Left ventricle myocardium inferior (tissue), 1 donor: ENCODE results near the gene TEAD1. TPM values are rescaled to one million over a fixed set of nuclear protein-coding genes. Genes with fewer than 3 reads are reported as not detected.

Experiments used
- DNase-seq: peaks from one replicate; pipeline ENCODE4 v3.0.0-alpha.2; 2020
- H3K27ac ChIP-seq: fragments of 200-600 bp; replicated peaks from 2 replicates; pipeline ENCODE4 v1.8.0; 2021
- H3K27me3 ChIP-seq: fragments of 200-600 bp; 2 replicates; pipeline ENCODE4 v1.8.0; 2021; ENCODE audit warnings: low read depth
- H3K36me3 ChIP-seq: fragments of 200-600 bp; 2 replicates; pipeline ENCODE4 v1.8.0; 2021
- H3K4me1 ChIP-seq: fragments of 200-600 bp; 2 replicates; pipeline ENCODE4 v1.8.0; 2021
- H3K4me3 ChIP-seq: fragments of 200-600 bp; 2 replicates; pipeline ENCODE4 v1.8.0; 2021; ENCODE audit warnings: mild to moderate bottlenecking, moderate library complexity
- H3K9me3 ChIP-seq: fragments of 200-600 bp; replicated peaks from 2 replicates; pipeline ENCODE4 v1.8.0; 2021
- CTCF ChIP-seq: fragments of 200-600 bp; IDR thresholded peaks from 2 replicates; pipeline ENCODE4 v1.8.0; 2021; ENCODE audit warnings: antibody characterized with exemption, mild to moderate bottlenecking, borderline replicate concordance
- intact Hi-C: fragments of 100-400 bp; cut with micrococcal nuclease; formaldehyde crosslinking; loops from one replicate; pipeline ENCODE4 v1.11.0; 2022
- total RNA-seq: library from RNA; stranded (reverse); fragmentation: NEBNext Ultra II Directional; extraction: Animal tissue kit (Norgen Biotek cat#: 25700); gene quantifications from one replicate; pipeline ENCODE4 v1.2.1, GENCODE V29; 2021
- donor health status: DM: no; HTN: yes; CAD: no; lungs with severe emphysema.

The TEAD1 gene
- total RNA-seq, 1 donor from 2014 or later, result 121 TPM

- intact Hi-C loops, result no loop called here
- no peak for DNase-seq
- Histone ChIP-seq H3K9me3 (peaks cover 21% of the 10 kb centered on the region), H3K4me1 (no peaks in the 10 kb centered on the region), H3K27ac (no peak overlapping the region), H3K36me3 (no peaks in the 10 kb centered on the region), H3K4me3 (no peak overlapping the region), H3K27me3 (no peaks in the 10 kb centered on the region)
- no peak for TF ChIP-seq CTCF
Observed at GRCh38 chr11:12952094-12952493, 277.9 kb downstream of the TEAD1 start.

- H3K4me3 ChIP-seq, result no peak overlapping the region
- intact Hi-C loops, result no loop called here
- no peak for DNase-seq
- H3K27ac ChIP-seq, result no peak overlapping the region
- H3K36me3 ChIP-seq, result no peaks in the 10 kb centered on the region
- TF ChIP-seq CTCF, result no peak
- no peaks in the 10 kb centered on the region for H3K9me3 ChIP-seq
- H3K4me1 ChIP-seq, result no peaks in the 10 kb centered on the region
- no peaks in the 10 kb centered on the region for H3K27me3 ChIP-seq
Observed at GRCh38 chr11:12958986-12959385, 284.8 kb downstream of the TEAD1 start.

GRCh38 chr11:12961615-12962014 is 287.4 kb downstream of the TEAD1 start:
- Histone ChIP-seq H3K27ac (no peak overlapping the region), H3K4me3 (no peak overlapping the region), H3K4me1 (peaks cover 3% of the 10 kb centered on the region), H3K27me3 (no peaks in the 10 kb centered on the region), H3K9me3 (no peaks in the 10 kb centered on the region), H3K36me3 (no peaks in the 10 kb centered on the region)
- no peak for DNase-seq
- no peak for TF ChIP-seq CTCF
- intact Hi-C loops, result loop anchor here (10.0 kb wide), 1 partner anchor 223 kb away; no protein-coding TSS in a partner anchor

GRCh38 chr11:12962306-12962705 is 288.1 kb downstream of the TEAD1 start:
- no peaks in the 10 kb centered on the region for H3K36me3 ChIP-seq

GRCh38 chr11:12963051-12963450 is 288.8 kb downstream of the TEAD1 start:
- Histone ChIP-seq H3K4me3 (no peak overlapping the region), H3K9me3 (no peaks in the 10 kb centered on the region), H3K4me1 (peaks cover 3% of the 10 kb centered on the region), H3K27ac (no peak overlapping the region), H3K36me3 (no peaks in the 10 kb centered on the region), H3K27me3 (no peaks in the 10 kb centered on the region)
- intact Hi-C loops, result loop anchor here (10.0 kb wide), 1 partner anchor 222 kb away; no protein-coding TSS in a partner anchor
- DNase-seq, result no peak
- no peak for TF ChIP-seq CTCF

More at GRCh38 chr11:12962306-12962705, 288.1 kb downstream of the TEAD1 start:
- peaks cover 3% of the 10 kb centered on the region for H3K4me1 ChIP-seq
- no peak overlapping the region for H3K27ac ChIP-seq
- intact Hi-C loops, result loop anchor here (10.0 kb wide), 1 partner anchor 222 kb away; no protein-coding TSS in a partner anchor
- no peaks in the 10 kb centered on the region for H3K27me3 ChIP-seq
- H3K4me3 ChIP-seq, result no peak overlapping the region
- no peaks in the 10 kb centered on the region for H3K9me3 ChIP-seq
- DNase-seq, result no peak
- TF ChIP-seq CTCF, result no peak
